GM21717 (cell line): ENCODE results near the gene ISY1.
"Not testable (repeated sequence)": the region's sequence is repeated elsewhere in the genome, so short reads cannot be mapped to it uniquely, and the experiment has no call there.

ENCODE experiments used
- ATAC-seq: cut with Tn5 transposase; IDR thresholded peaks from one replicate; pipeline ENCODE4 v1.9.1; 2021; ENCODE audit warnings: mild to moderate bottlenecking, moderate library complexity; ENCODE audit not compliant: unreplicated experiment

ISY1 gene

GRCh38 chr3:129088312-129088711, 72.6 kb downstream of the ISY1 start:
- ATAC-seq: not testable (repeated sequence)

- not testable (repeated sequence) for ATAC-seq
Measured at GRCh38 chr3:129087904-129088303, 73.0 kb downstream of the ISY1 start.

- no peak for ATAC-seq
Measured at GRCh38 chr3:129087138-129087702, 73.6 kb downstream of the ISY1 start.

GRCh38 chr3:129085818-129086217, 75.0 kb downstream of the ISY1 start:
- ATAC-seq: no peak

GRCh38 chr3:129085165-129085715, 75.6 kb downstream of the ISY1 start:
- ATAC-seq: no peak

- no peak for ATAC-seq
Measured at GRCh38 chr3:129084501-129084900, 76.4 kb downstream of the ISY1 start.

GRCh38 chr3:129082026-129082425, 78.8 kb downstream of the ISY1 start:
- ATAC-seq: no peak

- ATAC-seq: no peak
Measured at GRCh38 chr3:129081503-129081902, 79.4 kb downstream of the ISY1 start.

- ATAC-seq: no peak
Measured at GRCh38 chr3:129078510-129078909, 82.4 kb downstream of the ISY1 start.
